Activated CD8-positive, alpha-beta memory T cell treated with anti-CD3 and anti-CD28 coated beads for 36 hours (primary cell): ENCODE results near the gene SIRT1. TPM values are rescaled to one million over a fixed set of nuclear protein-coding genes. Genes with fewer than 3 reads are reported as not detected.
"Not testable (repeated sequence)": the region's sequence is repeated elsewhere in the genome, so short reads cannot be mapped to it uniquely, and the experiment has no call there.

ENCODE experiments used
- CTCF ChIA-PET: fragments of 350-600 bp; sonication (Branson Sonifier 250); formaldehyde crosslinking; loops from one replicate; lab custom pipeline; 2021; ENCODE audit warnings: antibody characterized with exemption; lab: Charles Lee
- POLR2A ChIA-PET: fragments of 350-600 bp; sonication (Branson Sonifier 250); formaldehyde crosslinking; loops from one replicate; lab custom pipeline; 2021; ENCODE audit warnings: antibody characterized with exemption; lab: Charles Lee
- total RNA-seq, 2 experiments: library from RNA; stranded (reverse); gene quantifications; one replicate each; pipeline ENCODE4 v1.2.3, GENCODE V29; 2021

The SIRT1 gene
- total RNA-seq, 2 experiments from 2014 or later = 30.6 to 30.9 TPM

DNA sequence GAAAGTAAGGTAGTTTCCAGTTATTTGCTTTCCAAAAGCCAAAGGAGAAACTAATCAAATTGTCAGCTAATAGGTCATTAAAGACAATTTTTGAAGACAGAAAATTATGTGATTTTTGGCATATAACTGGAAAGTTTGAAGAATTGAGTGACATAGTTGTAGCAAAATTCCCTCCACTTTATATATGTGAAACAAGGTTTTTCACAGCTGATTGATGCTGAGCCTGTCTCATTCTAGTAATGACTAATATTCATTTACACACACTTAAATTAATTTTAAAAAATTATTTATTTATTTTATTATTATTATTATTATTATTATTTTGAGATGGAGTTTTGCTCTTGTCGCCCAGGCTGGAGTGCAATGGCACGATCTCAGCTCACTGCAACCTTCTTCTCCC is 16.3 kb upstream of the SIRT1 start:
- ChIA-PET CTCF (no interaction called here), POLR2A (no interaction called here)

DNA sequence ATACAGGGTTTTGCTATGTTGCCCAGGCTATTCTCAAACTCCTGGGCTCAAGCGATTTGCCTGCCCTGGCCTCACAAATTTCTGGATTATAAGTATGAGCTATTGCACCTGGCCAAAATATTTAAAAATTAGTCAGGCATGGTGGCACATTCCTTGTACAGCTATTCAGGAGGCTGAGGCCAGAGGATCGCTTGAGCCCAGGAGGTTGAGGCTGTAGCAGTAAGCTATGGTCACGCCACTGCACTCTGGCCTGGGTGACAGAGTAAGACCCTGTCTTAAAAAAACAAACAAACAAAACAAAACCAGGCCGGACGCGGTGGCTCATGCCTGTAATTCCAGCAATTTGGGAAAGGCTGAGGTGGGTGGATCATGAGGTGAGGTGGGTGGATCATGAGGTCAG is 14.5 kb upstream of the SIRT1 start:
- CTCF ChIA-PET = no interaction called here
- POLR2A ChIA-PET = no interaction called here

DNA sequence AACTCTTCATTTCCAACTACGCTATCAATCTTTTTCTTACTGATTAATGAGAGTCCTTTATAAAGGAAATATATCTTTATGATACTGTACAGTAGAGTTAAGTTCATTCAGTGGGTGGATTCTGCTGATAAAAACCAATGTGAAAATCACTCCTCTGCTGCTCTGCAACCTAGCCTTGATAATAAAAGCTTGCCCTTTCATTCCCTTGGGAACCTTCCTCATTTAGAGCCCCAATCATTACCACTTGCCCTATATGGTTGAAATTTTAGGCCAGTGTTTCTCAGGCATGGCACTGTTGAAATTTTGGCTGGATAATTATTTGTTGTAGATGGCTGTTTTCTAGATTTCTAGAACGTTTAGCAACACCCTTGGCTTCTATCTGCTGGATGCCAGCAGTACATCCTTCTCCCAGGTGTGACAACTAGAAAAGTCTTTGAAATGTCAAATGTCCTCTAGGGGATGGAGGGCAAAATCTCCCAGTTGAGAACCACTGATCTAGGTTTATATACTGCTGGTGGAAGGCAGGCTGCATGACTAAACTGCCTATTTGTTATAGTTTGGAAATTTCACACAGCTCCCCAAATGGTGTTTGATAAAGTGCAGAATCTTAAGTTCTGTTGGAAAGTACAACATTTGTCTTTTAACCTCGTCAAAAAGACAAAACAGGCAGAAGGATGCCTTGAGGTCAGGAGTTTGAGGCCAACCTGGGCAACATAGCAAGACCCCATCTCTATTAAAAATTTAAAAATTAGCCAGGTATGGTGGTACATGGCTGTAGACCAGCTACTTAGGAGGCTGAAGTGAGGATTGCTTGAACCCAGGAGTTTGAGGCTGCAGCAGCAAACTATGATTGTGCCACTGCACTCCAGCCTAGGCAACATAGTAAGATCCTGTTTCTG is 8.9 kb upstream of the SIRT1 start:
- POLR2A ChIA-PET = no interaction called here
- CTCF ChIA-PET = interaction anchor here (1.0 kb wide), 1 partner anchor 20 kb away, joined by 3 read pairs; no protein-coding TSS in a partner anchor

DNA sequence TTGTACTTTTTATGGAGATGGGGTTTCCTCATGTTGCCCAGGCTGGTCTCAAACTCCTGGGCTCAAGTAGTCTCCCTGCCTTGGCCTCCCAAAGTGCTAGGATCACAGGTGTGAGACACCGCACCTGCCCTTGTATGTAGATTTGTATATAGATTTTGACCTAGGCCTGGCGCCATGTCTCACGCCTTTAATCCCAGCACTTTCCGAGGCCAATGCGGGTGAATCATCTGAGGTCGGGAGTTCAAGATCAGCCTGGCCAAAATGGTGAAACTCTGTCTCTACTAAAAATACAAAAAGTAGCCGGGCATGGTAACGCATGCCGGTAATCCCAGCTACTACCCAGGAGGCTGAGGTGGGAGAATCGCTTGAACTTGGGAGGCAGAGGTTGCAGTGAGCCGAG is 7.0 kb upstream of the SIRT1 start:
- POLR2A ChIA-PET, CTCF ChIA-PET: not testable (repeated sequence)

DNA sequence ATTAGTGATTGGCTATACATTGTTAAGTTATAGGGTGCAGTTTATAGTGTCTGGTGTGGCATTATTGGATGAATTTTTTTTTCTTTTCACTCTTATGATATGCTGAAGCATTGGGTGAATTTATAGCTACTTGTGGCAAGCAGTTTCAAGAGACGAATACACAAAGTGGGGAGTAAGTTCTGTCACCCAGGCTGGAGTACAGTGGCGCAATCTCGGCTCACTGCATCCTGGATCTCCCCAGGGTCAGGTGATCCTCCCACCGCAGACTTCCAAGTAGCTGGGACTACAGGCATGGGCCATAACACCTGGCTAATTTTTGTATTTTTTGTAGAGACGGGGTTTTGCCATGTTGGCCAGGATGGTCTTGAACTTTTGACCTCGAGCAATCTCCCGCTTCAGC is 6.3 kb upstream of the SIRT1 start:
- ChIA-PET CTCF (interaction anchor here (0.7 kb wide), 1 partner anchor 82 kb away, joined by 3 read pairs; no protein-coding TSS in a partner anchor), POLR2A (no interaction called here)

DNA sequence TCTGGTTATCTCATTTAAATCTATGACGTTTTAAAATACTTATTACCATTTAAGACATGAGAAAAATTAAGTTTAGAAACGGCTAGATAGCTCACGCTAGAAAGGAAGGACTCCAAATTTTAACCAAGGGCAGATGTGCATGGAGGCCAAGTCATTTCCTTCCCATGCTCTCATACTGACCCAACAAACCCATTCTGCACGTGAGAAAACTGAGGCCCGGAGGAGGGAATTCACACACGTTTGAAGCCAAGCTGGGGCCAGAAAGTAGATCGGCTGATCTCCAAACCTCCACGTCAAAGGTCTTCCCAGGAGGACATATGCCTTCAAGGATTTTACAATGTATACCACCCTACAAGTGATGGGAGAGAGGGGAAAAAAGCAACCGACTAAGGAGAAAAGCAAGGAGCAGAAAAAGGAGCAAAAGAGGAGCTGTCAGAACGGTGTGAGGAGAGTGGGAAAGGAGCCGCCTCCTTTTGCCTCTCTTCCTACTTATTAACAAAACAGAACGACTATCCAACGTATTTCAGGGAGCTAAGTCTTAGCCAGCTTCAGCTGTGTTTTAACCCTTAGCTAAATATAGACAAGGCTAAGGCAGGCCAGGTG is 645 bp upstream of the SIRT1 start:
- CTCF ChIA-PET = interaction anchor here (0.6 to 1.0 kb wide), 2 partner anchors 12 to 193 kb away, joined by 4 to 5 read pairs; no protein-coding TSS in a partner anchor

DNA sequence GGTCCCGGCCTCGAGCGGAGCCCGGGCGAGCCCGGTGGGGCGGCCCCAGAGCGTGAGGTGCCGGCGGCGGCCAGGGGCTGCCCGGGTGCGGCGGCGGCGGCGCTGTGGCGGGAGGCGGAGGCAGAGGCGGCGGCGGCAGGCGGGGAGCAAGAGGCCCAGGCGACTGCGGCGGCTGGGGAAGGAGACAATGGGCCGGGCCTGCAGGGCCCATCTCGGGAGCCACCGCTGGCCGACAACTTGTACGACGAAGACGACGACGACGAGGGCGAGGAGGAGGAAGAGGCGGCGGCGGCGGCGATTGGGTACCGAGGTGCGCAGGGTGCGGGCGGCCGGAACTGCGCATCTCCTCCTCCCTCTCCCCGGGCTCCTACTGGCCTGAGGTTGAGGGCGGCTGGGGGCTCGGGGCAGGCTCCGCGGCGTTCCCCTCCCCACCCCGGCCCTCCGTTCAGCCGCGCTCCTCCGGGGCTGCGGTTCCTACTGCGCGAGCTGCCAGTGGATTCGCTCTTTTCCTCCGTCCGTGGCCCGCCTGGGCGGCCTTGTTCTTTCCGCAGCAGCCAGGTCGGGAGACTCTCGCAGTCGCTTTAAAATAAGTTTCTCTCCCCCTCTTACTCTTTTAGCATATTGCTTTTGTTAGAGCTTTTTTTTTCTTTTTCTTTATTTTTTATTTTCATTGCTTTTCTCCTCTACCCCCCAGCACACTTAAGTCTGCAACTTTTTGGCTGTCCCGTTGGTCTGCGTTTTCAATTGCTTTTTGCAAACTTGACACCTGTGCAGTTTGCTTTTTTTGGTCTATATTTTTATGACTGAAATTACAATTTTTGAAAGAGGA is 600 bp downstream of the SIRT1 start:
- ChIA-PET CTCF (interaction anchor here (0.8 to 1.1 kb wide), 2 partner anchors 20 to 35 kb away, joined by 3 to 7 read pairs; no protein-coding TSS in a partner anchor), POLR2A (interaction anchor here (0.6 to 1.1 kb wide), 8 partner anchors 9 to 1319 kb away, joined by 3 to 11 read pairs (median 4); no protein-coding TSS in a partner anchor)

More for the DNA sequence above, 645 bp upstream of the SIRT1 start:
- POLR2A ChIA-PET = interaction anchor here (0.8 kb wide), 1 partner anchor 34 kb away, joined by 3 read pairs; no protein-coding TSS in a partner anchor

DNA sequence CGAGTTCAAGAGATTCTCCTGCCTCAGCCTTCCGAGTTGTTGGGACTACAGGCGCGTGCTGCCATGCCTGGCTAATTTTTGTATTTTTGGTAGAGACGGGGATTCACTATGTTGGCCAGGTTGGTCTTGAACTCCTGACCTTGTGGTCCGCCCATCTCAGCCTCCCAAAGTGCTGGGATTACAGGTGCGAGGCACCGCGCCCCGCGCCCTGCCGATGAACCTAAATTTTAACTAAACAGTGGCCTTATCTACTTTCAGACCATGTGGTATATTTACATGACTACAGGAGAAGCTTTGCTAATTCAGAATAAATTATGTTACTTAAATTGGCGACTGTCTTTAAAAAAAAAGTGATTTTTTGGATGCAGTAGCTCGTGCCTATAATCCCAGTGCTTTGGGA is 9.2 kb downstream of the SIRT1 start:
- POLR2A ChIA-PET = no interaction called here
- CTCF ChIA-PET = interaction anchor here (1.1 to 1.3 kb wide), 3 partner anchors 11 to 39 kb away, joined by 3 to 5 read pairs (median 3); no protein-coding TSS in a partner anchor

DNA sequence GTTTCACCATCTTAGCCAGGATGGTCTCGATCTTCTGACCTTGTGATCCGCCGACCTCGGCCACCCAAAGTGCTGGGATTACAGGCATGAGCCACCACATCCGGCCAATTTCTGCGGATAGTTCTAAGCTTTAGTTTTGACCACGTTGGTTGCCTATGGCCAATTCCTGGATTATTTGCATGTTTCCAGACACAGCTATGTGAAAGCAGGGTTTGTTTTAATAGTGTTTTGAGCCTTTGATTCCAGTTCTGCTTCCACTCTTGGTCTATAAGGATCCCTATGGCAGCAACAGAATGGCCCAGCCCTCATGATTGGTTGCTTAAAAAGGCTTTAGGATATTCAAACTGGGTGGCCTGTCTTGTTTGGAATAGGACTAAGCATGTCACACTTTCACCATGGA is 19.1 kb downstream of the SIRT1 start:
- CTCF ChIA-PET = no interaction called here

DNA sequence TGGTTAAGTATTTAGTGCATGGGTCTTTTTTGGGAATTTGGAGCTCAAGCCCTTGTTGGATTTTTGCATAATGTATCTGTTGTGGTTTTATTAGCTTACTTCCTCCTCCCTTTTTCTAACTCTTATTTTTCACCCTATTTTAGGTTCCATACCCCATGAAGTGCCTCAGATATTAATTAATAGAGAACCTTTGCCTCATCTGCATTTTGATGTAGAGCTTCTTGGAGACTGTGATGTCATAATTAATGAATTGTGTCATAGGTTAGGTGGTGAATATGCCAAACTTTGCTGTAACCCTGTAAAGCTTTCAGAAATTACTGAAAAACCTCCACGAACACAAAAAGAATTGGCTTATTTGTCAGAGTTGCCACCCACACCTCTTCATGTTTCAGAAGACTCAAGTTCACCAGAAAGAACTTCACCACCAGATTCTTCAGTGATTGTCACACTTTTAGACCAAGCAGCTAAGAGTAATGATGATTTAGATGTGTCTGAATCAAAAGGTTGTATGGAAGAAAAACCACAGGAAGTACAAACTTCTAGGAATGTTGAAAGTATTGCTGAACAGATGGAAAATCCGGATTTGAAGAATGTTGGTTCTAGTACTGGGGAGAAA is 28.0 kb downstream of the SIRT1 start:
- ChIA-PET CTCF (interaction anchor here (1.1 kb wide), 1 partner anchor 25 kb away, joined by 3 read pairs; no protein-coding TSS in a partner anchor), POLR2A (interaction anchor here (0.9 kb wide), 1 partner anchor 27 kb away, joined by 3 read pairs; no protein-coding TSS in a partner anchor)

More for the DNA sequence above, 19.1 kb downstream of the SIRT1 start:
- POLR2A ChIA-PET = no interaction called here

DNA sequence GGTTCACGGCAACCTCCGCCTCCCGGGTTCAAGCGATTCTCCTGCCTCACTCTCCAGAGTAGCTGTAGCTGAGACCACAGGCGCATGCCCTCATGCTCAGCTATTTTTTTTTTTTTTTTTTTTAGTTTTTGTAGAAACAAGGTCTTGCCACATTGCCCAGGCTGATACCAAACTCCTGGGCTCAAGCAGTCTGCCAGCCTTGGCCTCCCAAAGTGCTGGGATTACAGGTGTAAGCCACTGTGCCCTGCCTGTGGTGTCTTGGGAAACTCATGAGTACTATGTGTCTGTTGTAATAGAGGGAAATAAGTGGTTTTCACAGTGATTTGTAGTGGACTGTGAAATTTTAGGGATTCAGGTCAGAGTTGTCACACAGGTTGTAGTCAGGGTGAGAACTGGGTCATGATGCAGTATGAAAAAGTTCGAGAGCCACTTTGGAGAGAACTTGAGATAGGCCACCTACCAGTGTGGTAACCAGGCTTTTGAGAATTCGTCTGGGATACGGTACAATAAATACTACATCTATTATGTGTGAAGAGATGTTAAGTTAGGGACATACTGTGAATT is 30.4 kb downstream of the SIRT1 start:
- ChIA-PET CTCF (interaction anchor here (1.7 kb wide), 1 partner anchor 126 kb away, joined by 4 read pairs; no protein-coding TSS in a partner anchor), POLR2A (no interaction called here)

DNA sequence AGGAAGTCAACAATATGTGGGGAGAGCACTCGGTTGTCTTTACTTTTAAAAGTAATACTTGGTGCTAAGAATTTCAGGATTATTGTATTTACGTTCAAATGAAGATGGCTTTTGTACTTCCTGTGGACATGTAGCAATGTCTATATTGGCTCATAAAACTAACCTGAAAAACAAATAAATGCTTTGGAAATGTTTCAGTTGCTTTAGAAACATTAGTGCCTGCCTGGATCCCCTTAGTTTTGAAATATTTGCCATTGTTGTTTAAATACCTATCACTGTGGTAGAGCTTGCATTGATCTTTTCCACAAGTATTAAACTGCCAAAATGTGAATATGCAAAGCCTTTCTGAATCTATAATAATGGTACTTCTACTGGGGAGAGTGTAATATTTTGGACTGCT is 32.7 kb downstream of the SIRT1 start:
- CTCF ChIA-PET = no interaction called here

DNA sequence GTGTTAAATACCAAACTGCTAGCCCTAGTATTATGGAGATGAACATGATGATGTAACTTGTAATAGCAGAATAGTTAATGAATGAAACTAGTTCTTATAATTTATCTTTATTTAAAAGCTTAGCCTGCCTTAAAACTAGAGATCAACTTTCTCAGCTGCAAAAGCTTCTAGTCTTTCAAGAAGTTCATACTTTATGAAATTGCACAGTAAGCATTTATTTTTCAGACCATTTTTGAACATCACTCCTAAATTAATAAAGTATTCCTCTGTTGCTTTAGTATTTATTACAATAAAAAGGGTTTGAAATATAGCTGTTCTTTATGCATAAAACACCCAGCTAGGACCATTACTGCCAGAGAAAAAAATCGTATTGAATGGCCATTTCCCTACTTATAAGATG is 33.2 kb downstream of the SIRT1 start:
- POLR2A ChIA-PET = interaction anchor here (0.5 kb wide), 1 partner anchor 105 kb away, joined by 6 read pairs; no protein-coding TSS in a partner anchor

More for the DNA sequence above, 32.7 kb downstream of the SIRT1 start:
- POLR2A ChIA-PET = no interaction called here

DNA sequence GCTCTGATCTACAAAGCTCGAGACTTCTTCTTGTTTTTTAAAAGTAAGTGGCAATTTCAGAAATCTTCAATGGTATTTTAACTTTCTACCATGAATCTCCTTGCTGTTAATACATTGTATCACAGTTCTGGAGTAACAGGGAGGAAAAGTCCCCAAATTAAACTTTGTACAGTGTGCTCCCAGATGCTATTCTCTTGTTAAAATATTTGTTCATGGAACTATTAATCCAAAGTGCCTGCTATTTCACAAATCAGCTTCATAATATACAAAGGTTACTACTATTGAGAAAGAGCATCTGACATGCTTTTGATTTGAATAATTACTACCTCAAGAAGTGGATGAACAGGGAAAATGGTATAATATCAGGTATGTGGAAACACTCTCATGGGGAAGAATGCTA is 36.6 kb downstream of the SIRT1 start:
- ChIA-PET CTCF (no interaction called here), POLR2A (no interaction called here)

More for the DNA sequence above, 33.2 kb downstream of the SIRT1 start:
- CTCF ChIA-PET = no interaction called here

DNA sequence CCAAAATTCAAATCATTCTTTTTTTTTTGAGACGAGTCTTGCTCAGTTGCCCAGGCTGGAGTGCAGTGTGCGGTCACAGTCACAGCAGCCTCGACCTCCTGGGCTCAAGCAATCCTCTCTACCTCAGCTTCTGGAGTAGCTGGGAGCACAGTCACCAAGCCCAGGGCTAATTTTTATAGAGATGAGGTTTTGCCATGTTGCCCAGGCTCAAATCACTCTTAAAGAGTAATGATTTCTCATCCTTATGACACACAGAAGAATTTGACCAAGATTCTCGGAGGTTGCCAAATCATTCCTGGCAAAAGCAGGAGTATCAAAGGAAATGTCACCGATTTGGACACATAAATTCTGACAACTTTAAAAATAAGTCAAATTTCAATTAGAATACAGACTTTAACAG is 39.1 kb downstream of the SIRT1 start:
- ChIA-PET CTCF (no interaction called here), POLR2A (no interaction called here)

DNA sequence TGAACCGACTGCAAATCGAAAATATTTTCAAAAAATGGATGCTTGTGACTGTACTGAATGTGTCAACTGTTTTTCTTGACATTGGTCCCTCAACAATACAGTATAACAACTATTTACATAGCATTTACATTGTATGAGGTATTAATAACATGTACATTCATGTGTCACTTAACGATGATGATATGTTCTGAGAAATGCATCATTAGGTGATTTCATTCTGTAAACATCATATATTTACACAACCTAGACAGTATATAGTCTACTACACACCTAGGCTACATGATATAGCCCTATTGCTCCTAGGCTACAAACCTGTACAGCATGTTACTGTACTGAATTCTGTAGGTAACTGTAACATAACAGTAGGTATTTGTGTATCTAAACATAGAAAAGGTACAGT is 39.7 kb downstream of the SIRT1 start:
- POLR2A ChIA-PET = no interaction called here
- CTCF ChIA-PET = no interaction called here

DNA sequence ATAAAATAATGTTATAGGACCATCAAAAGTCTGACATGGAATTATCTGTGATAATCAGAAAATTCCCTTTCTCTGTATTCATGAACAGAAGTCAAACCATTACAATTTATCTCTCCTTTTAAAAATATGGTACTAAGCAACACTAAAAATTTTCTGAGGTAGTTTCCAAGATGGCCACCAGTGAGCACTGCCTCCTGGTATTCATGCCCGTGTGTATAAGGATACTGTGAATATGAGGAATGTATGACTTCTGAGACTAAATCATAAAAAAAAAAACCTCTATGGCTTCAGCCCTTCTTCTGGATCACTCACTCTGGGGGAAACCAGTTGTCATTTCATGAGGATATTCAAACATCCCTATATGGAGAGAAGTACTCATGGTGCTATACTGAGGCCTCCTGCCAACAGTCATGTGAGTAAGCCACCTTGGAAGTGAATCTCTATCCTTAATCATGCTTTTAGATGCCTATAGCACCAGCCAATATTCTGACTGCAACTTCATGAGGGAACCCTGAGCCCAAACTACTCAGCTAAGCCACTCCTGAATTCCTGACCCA is 41.1 kb downstream of the SIRT1 start:
- CTCF ChIA-PET = no interaction called here
- POLR2A ChIA-PET = no interaction called here

DNA sequence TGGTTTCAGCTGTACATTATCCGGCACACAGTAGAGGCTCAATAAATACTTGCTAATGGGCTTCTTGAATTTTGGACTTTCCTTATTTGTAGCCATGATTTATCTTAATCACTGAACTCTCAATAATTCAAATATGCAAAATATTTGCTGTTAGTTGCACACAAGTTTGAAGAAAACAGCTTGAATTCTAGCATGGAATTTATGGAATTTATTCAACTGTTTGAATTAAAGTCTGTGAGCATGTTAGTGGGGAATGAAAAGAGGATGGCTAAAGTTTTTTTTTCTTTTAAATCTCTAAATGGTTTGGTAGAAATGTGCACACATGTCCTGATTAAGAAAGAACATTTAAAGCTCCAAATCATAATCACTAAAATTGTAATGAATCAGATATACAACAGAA is 42.5 kb downstream of the SIRT1 start:
- POLR2A ChIA-PET = no interaction called here
- CTCF ChIA-PET = no interaction called here
